Neutrophil (primary cell): ENCODE results near the gene PCDHGA1.
"Not testable (repeated sequence)": the region's sequence is repeated elsewhere in the genome, so short reads cannot be mapped to it uniquely, and the experiment has no call there.

Experiments
- H3K27ac ChIP-seq: fragments of 200-600 bp; sonication (generic); 2 replicates; pipeline ENCODE4 v1.5.1; 2016; ENCODE audit warnings: mild to moderate bottlenecking, moderate library complexity
- H3K27me3 ChIP-seq: fragments of 200-600 bp; sonication (generic); 2 replicates; pipeline ENCODE4 v1.6.0; 2016; ENCODE audit warnings: mild to moderate bottlenecking
- H3K36me3 ChIP-seq: fragments of 200-600 bp; sonication (generic); 2 replicates; pipeline ENCODE4 v1.5.1; 2017
- H3K4me1 ChIP-seq, 2 experiments: fragments of 200-600 bp in 1 of 2; sonication (generic) in 1 of 2; 1 replicate in 1 of 2; 2 replicates in 1 of 2; pipeline versions ENCODE4 v1.5.1 to v1.6.1; 2013 to 2016; ENCODE audit warnings: low read depth in 1 of 2, low read length in 1 of 2, mild to moderate bottlenecking in 1 of 2, moderate library complexity in 1 of 2; ENCODE audit not compliant: control insufficient read depth in 1 of 2, insufficient read depth in 1 of 2
- H3K4me3 ChIP-seq, 2 experiments: fragments of 200-600 bp in 1 of 2; sonication (generic) in 1 of 2; 1 replicate in 1 of 2; 2 replicates in 1 of 2; pipeline ENCODE4 v1.5.1; 2013 to 2016; ENCODE audit warnings: low read depth in 1 of 2, low read length in 1 of 2, mild to moderate bottlenecking in 1 of 2, moderate library complexity in 1 of 2
- H3K9me3 ChIP-seq: fragments of 200-600 bp; sonication (generic); 2 replicates; pipeline ENCODE4 v1.5.1; 2016
- CTCF ChIP-seq: fragments of 200-600 bp; sonication (generic); IDR thresholded peaks from 2 replicates; pipeline ENCODE4 v1.5.1; 2016; ENCODE audit warnings: antibody characterized with exemption

The PCDHGA1 gene

GRCh38 chr5:141328231-141328630, 2.1 kb upstream of the PCDHGA1 start:
- Histone ChIP-seq H3K4me1 (no peaks in the 10 kb centered on the region), H3K9me3 (peaks cover 19% of the 10 kb centered on the region), H3K4me3 (no peak overlapping the region), H3K27me3 (peaks cover 94% of the 10 kb centered on the region), H3K36me3 (no peaks in the 10 kb centered on the region), H3K27ac (no peak overlapping the region)
- no peak for TF ChIP-seq CTCF

GRCh38 chr5:141332571-141332970, 2.3 kb downstream of the PCDHGA1 start:
- Histone ChIP-seq H3K9me3 (peaks cover 19% of the 10 kb centered on the region), H3K27me3 (peaks cover 100% of the 10 kb centered on the region)
- not testable (repeated sequence) for H3K36me3 ChIP-seq, H3K4me3 ChIP-seq, H3K4me1 ChIP-seq, H3K27ac ChIP-seq

GRCh38 chr5:141338538-141339306, 8.4 kb downstream of the PCDHGA1 start, which contains the start of gene PCDHGA2:
TSS of gene PCDHGA2 (plus strand) at chr5:141338760.
- H3K4me1 ChIP-seq = no peaks in the 10 kb centered on the region
- TF ChIP-seq CTCF = no peak
- H3K4me3 ChIP-seq = no peak within 1 kb of the TSS
- H3K27me3 ChIP-seq = peaks cover 100% of the 10 kb centered on the region
- H3K36me3 ChIP-seq = no peaks in the 10 kb centered on the region
- H3K9me3 ChIP-seq = peaks cover 11% of the 10 kb centered on the region
- H3K27ac ChIP-seq = no peak within 1 kb of the TSS

- Histone ChIP-seq H3K9me3 (peaks cover 17% of the 10 kb centered on the region), H3K27me3 (peaks cover 98% of the 10 kb centered on the region)
Measured at GRCh38 chr5:141340781-141341354, 10.6 kb downstream of the PCDHGA1 start.

GRCh38 chr5:141342773-141343172, 12.5 kb downstream of the PCDHGA1 start:
- Histone ChIP-seq H3K9me3 (peaks cover 17% of the 10 kb centered on the region), H3K27ac (no peak overlapping the region), H3K27me3 (peaks cover 94% of the 10 kb centered on the region), H3K4me3 (no peak overlapping the region), H3K4me1 (no peaks in the 10 kb centered on the region), H3K36me3 (no peaks in the 10 kb centered on the region)
- no peak for TF ChIP-seq CTCF

More at GRCh38 chr5:141340781-141341354, 10.6 kb downstream of the PCDHGA1 start:
- not testable (repeated sequence) for H3K27ac ChIP-seq, H3K4me1 ChIP-seq, H3K4me3 ChIP-seq, H3K36me3 ChIP-seq

GRCh38 chr5:141343242-141343952, 13.1 kb downstream of the PCDHGA1 start, which contains the start of gene PCDHGA3:
TSS of gene PCDHGA3 (plus strand) at chr5:141343829. CDS start at chr5:141344034, 205 bp downstream.
- Histone ChIP-seq H3K4me1 (no peaks in the 10 kb centered on the region), H3K4me3 (peak within 1 kb of the TSS in 1 of 2 experiments; percentile 4), H3K27ac (no peak within 1 kb of the TSS), H3K9me3 (peaks cover 17% of the 10 kb centered on the region), H3K27me3 (peaks cover 89% of the 10 kb centered on the region), H3K36me3 (no peaks in the 10 kb centered on the region)
- no peak for TF ChIP-seq CTCF
